HepG2 (cell line): ENCODE measurements around the gene MOGAT3. TPM values are rescaled to one million over a fixed set of nuclear protein-coding genes. Genes with fewer than 3 reads are reported as not detected.

Source experiments
- CEBPB ChIP-seq: IDR thresholded peaks from 2 replicates; pipeline ENCODE4 v1.6.1; 2011; ENCODE audit warnings: low read depth, low read length, improper control_type of control experiment, borderline replicate concordance
- MAFG ChIP-seq: sonication (generic); formaldehyde crosslinking; IDR thresholded peaks from 2 replicates; pipeline ENCODE4 v1.5.1; 2020; ENCODE audit warnings: mild to moderate bottlenecking, missing genetic modification reagents
- MED13 ChIP-seq: sonication (generic); formaldehyde crosslinking; IDR thresholded peaks from 2 replicates; pipeline ENCODE4 v1.5.0; 2020; ENCODE audit warnings: missing genetic modification reagents
- MEIS1 ChIP-seq: sonication (generic); formaldehyde crosslinking; IDR thresholded peaks from 2 replicates; pipeline ENCODE4 v1.9.0; 2021; ENCODE audit warnings: mild to moderate bottlenecking, missing genetic modification reagents, moderate library complexity, borderline replicate concordance
- NCOR1 ChIP-seq: fragments of 200-600 bp; sonication (generic); IDR thresholded peaks from 2 replicates; pipeline ENCODE4 v1.7.0; 2017; ENCODE audit warnings: antibody characterized with exemption, low read length, borderline replicate concordance
- NR2F2 ChIP-seq: IDR thresholded peaks from 2 replicates; pipeline ENCODE4 v1.6.1; 2012; ENCODE audit warnings: low read depth, inconsistent platforms, borderline replicate concordance
- ZFP62 ChIP-seq: sonication (generic); formaldehyde crosslinking; IDR thresholded peaks from 2 replicates; pipeline ENCODE4 v1.4.0; 2020; ENCODE audit warnings: missing genetic modification reagents
- ZNF337 ChIP-seq: sonication (generic); formaldehyde crosslinking; IDR thresholded peaks from 2 replicates; pipeline ENCODE4 v1.5.1; 2020; ENCODE audit warnings: missing genetic modification reagents, low read depth, mild to moderate bottlenecking, borderline replicate concordance
- ZNF660 ChIP-seq: sonication (generic); formaldehyde crosslinking; IDR thresholded peaks from 2 replicates; pipeline ENCODE4 v1.5.1; 2020; ENCODE audit warnings: mild to moderate bottlenecking, low read depth, missing genetic modification reagents, borderline replicate concordance
- ZNF7 ChIP-seq: IDR thresholded peaks from 2 replicates; pipeline ENCODE4 v1.6.1; 2016; ENCODE audit warnings: missing biosample characterization, missing genetic modification reagents
- ZNF784 ChIP-seq: sonication (generic); formaldehyde crosslinking; IDR thresholded peaks from 2 replicates; pipeline ENCODE4 v1.5.1; 2020; ENCODE audit warnings: missing genetic modification reagents, mild to moderate bottlenecking, borderline replicate concordance
- ZSCAN25 ChIP-seq: sonication (generic); formaldehyde crosslinking; IDR thresholded peaks from 2 replicates; pipeline ENCODE4 v1.8.0; 2022; ENCODE audit warnings: mild to moderate bottlenecking, missing genetic modification reagents
- polyA plus RNA-seq, 8 experiments: library from polyadenylated mRNA; depleted of rRNA in 3 of 8; stranded (reverse) in 7 of 8; unstranded in 1 of 8; fragments of >200 nt; fragmentation: Illumina TruSeq in 4 of 8; extraction: Trizol in 4 of 8; gene quantifications; 2 replicates each; pipeline versions ENCODE4 v1.2.1 to v1.2.3, GENCODE V29; 2011 to 2016; ENCODE audit warnings: low read depth in 4 of 8, missing spikeins in 1 of 8, mixed read lengths in 1 of 8; ENCODE audit not compliant: insufficient read depth in 1 of 8
- total RNA-seq, 5 experiments: library from RNA; depleted of rRNA; stranded (reverse); fragments of >200 nt; fragmentation: Illumina TruSeq; extraction: Trizol; gene quantifications; 2 replicates each; pipeline ENCODE4 v1.2.3, GENCODE V29; 2016; ENCODE audit warnings: low read depth in 1 of 5
- TF ChIP-seq, protein P1 (sequence below): sonication (generic); formaldehyde crosslinking; IDR thresholded peaks from 2 replicates; pipeline ENCODE4 v1.4.0; 2020; ENCODE audit warnings: low read depth, missing genetic modification reagents
- TF ChIP-seq, protein P2 (sequence below): sonication (generic); formaldehyde crosslinking; IDR thresholded peaks from 2 replicates; pipeline ENCODE4 v1.4.0; 2020; ENCODE audit warnings: missing genetic modification reagents; ENCODE audit errors: not compliant biosample characterization
- TF ChIP-seq, protein P3 (sequence below): sonication (generic); formaldehyde crosslinking; IDR thresholded peaks from 2 replicates; pipeline ENCODE4 v1.4.0; 2020; ENCODE audit warnings: missing genetic modification reagents
- TF ChIP-seq, protein P4 (sequence below), 2 experiments: sonication (generic) in 1 of 2; formaldehyde crosslinking in 1 of 2; IDR thresholded peaks; 2 replicates each; pipeline versions ENCODE4 v1.4.0 to v1.6.1; 2018 to 2020; ENCODE audit warnings: missing genetic modification reagents in 2 of 2, borderline replicate concordance in 1 of 2, low read depth in 1 of 2, mild to moderate bottlenecking in 1 of 2, missing biosample characterization in 1 of 2

Gene MOGAT3
- total and polyA plus RNA-seq, 2 of the 13 experiments (the other 11 are each of a cell fraction or from before 2014, with no cell fraction given): 22.5 to 30.5 TPM

- TF ChIP-seq CEBPB: no peak
- no peak; the same call in 1 of the 2 replicates for TF ChIP-seq NR2F2
- TF ChIP-seq NCOR1: no peak
- no peak for TF ChIP-seq MED13 (CRISPR knock-in tag)
- TF ChIP-seq ZSCAN25 (CRISPR knock-in tag): peak; percentile 76; the same call in 1 of the 2 replicates
- no peak for TF ChIP-seq ZNF784 (CRISPR knock-in tag)
- no peak; the same call in 1 of the 2 replicates for TF ChIP-seq MEIS1
- TF ChIP-seq, protein P1, sequence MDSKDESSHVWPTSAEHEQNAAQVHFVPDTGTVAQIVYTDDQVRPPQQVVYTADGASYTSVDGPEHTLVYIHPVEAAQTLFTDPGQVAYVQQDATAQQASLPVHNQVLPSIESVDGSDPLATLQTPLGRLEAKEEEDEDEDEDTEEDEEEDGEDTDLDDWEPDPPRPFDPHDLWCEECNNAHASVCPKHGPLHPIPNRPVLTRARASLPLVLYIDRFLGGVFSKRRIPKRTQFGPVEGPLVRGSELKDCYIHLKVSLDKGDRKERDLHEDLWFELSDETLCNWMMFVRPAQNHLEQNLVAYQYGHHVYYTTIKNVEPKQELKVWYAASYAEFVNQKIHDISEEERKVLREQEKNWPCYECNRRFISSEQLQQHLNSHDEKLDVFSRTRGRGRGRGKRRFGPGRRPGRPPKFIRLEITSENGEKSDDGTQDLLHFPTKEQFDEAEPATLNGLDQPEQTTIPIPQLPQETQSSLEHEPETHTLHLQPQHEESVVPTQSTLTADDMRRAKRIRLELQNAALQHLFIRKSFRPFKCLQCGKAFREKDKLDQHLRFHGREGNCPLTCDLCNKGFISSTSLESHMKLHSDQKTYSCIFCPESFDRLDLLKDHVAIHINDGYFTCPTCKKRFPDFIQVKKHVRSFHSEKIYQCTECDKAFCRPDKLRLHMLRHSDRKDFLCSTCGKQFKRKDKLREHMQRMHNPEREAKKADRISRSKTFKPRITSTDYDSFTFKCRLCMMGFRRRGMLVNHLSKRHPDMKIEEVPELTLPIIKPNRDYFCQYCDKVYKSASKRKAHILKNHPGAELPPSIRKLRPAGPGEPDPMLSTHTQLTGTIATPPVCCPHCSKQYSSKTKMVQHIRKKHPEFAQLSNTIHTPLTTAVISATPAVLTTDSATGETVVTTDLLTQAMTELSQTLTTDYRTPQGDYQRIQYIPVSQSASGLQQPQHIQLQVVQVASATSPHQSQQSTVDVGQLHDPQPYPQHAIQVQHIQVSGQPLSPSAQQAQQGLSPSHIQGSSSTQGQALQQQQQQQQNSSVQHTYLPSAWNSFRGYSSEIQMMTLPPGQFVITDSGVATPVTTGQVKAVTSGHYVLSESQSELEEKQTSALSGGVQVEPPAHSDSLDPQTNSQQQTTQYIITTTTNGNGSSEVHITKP: peak; percentile 10; the same call in 1 of the 2 replicates
- no peak for TF ChIP-seq MAFG
- no peak for TF ChIP-seq ZFP62
- TF ChIP-seq, protein P2, sequence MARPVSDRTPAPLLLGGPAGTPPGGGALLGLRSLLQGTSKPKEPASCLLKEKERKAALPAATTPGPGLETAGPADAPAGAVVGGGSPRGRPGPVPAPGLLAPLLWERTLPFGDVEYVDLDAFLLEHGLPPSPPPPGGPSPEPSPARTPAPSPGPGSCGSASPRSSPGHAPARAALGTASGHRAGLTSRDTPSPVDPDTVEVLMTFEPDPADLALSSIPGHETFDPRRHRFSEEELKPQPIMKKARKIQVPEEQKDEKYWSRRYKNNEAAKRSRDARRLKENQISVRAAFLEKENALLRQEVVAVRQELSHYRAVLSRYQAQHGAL (CRISPR knock-in tag): no peak
- no peak for TF ChIP-seq ZNF660 (CRISPR knock-in tag)
- TF ChIP-seq ZNF7 (CRISPR knock-in tag): peak; percentile 6; the same call in 1 of the 2 replicates
- no peak for TF ChIP-seq ZNF337 (CRISPR knock-in tag)
- TF ChIP-seq, protein P3, sequence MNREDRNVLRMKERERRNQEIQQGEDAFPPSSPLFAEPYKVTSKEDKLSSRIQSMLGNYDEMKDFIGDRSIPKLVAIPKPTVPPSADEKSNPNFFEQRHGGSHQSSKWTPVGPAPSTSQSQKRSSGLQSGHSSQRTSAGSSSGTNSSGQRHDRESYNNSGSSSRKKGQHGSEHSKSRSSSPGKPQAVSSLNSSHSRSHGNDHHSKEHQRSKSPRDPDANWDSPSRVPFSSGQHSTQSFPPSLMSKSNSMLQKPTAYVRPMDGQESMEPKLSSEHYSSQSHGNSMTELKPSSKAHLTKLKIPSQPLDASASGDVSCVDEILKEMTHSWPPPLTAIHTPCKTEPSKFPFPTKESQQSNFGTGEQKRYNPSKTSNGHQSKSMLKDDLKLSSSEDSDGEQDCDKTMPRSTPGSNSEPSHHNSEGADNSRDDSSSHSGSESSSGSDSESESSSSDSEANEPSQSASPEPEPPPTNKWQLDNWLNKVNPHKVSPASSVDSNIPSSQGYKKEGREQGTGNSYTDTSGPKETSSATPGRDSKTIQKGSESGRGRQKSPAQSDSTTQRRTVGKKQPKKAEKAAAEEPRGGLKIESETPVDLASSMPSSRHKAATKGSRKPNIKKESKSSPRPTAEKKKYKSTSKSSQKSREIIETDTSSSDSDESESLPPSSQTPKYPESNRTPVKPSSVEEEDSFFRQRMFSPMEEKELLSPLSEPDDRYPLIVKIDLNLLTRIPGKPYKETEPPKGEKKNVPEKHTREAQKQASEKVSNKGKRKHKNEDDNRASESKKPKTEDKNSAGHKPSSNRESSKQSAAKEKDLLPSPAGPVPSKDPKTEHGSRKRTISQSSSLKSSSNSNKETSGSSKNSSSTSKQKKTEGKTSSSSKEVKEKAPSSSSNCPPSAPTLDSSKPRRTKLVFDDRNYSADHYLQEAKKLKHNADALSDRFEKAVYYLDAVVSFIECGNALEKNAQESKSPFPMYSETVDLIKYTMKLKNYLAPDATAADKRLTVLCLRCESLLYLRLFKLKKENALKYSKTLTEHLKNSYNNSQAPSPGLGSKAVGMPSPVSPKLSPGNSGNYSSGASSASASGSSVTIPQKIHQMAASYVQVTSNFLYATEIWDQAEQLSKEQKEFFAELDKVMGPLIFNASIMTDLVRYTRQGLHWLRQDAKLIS (CRISPR knock-in tag): no peak
- TF ChIP-seq, protein P4, sequence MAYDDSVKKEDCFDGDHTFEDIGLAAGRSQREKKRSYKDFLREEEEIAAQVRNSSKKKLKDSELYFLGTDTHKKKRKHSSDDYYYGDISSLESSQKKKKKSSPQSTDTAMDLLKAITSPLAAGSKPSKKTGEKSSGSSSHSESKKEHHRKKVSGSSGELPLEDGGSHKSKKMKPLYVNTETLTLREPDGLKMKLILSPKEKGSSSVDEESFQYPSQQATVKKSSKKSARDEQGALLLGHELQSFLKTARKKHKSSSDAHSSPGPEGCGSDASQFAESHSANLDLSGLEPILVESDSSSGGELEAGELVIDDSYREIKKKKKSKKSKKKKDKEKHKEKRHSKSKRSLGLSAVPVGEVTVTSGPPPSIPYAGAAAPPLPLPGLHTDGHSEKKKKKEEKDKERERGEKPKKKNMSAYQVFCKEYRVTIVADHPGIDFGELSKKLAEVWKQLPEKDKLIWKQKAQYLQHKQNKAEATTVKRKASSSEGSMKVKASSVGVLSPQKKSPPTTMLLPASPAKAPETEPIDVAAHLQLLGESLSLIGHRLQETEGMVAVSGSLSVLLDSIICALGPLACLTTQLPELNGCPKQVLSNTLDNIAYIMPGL (CRISPR knock-in tag; IDR thresholded peaks at IDR 0.05; ENCODE audit: borderline replicate concordance in 1 of 2, low read depth in 1 of 2): peak; percentile 25 to 63; a peak in 1 of 4 replicates
These were observed 16.8 kb upstream of the MOGAT3 start, which contains the start of the genes PLOD3 and ZNHIT1 (continued) for GRCh38 chr7:101217388-101218235.
